HCT116 (cell line): ENCODE results near the gene ISYNA1. TPM values are rescaled to one million over a fixed set of nuclear protein-coding genes. Genes with fewer than 3 reads are reported as not detected.

Source experiments
- ATAC-seq: fragments of 200-7000 bp; cut with Tn5 transposase; 2 replicates; pipeline ENCODE4 v1.9.1; 2020; ENCODE audit warnings: mild to moderate bottlenecking, moderate library complexity
- BruUV-seq: library from RNA; stranded (reverse); fragments of 400-500 nt; replicated peaks from 2 replicates; lab custom pipeline; 2021; lab: Mats Ljungman, UMichigan
- CTCF ChIA-PET: fragments of 300-600 bp; sonication (Branson Sonifier 250); formaldehyde crosslinking; loops from one replicate; lab custom pipeline; 2021; ENCODE audit warnings: antibody characterized with exemption; lab: Charles Lee
- POLR2A ChIA-PET: fragments of 300-600, 350-600 bp; sonication (Branson Sonifier 250); formaldehyde crosslinking; loops from one replicate; lab custom pipeline; 2021; ENCODE audit warnings: antibody characterized with exemption; lab: Charles Lee
- RAD21 ChIA-PET, 2 experiments: fragments of 300-600 bp; sonication (Branson Sonifier 250); formaldehyde crosslinking; loops; one replicate each; lab custom pipeline; 2023; ENCODE audit warnings: low total read pairs in 2 of 2; ENCODE audit not compliant: uncharacterized antibody in 2 of 2, unreplicated experiment in 2 of 2, low non-redundant PET in 1 of 2; lab: Charles Lee
- DNase-seq: peaks from one replicate; pipeline ENCODE4 v3.0.0-alpha.2; 2010; ENCODE audit warnings: low read depth, low spot score
- H2AFZ ChIP-seq: fragments of 200-600 bp; shearing (Covaris generic), sonication (generic); 2 replicates; pipeline ENCODE4 v1.6.1; 2017; ENCODE audit warnings: low read depth, mixed run types, mixed read lengths, antibody characterized with exemption, low read length; ENCODE audit not compliant: poor library complexity, severe bottlenecking
- H3K27ac ChIP-seq: 2 replicates; pipeline ENCODE4 v1.5.1; 2012; ENCODE audit warnings: low read depth, low read length
- H3K27me3 ChIP-seq: fragments of 200-600 bp; sonication (generic); 2 replicates; pipeline ENCODE4 v1.6.1; 2016; ENCODE audit warnings: mixed run types, low read length, mixed read lengths; ENCODE audit not compliant: insufficient read depth
- H3K36me3 ChIP-seq, 2 experiments: fragments of 200-500 bp in 1 of 2; fragments of 200-600 bp in 1 of 2; sonication (Bioruptor generic) in 1 of 2; sonication (generic) in 1 of 2; 2 replicates each; pipeline versions ENCODE4 v1.5.1 to v1.6.1; 2014 to 2016; ENCODE audit warnings: low read length in 2 of 2, inconsistent platforms in 1 of 2, mixed read lengths in 1 of 2, mixed run types in 1 of 2; ENCODE audit not compliant: insufficient read depth in 2 of 2, control insufficient read depth in 1 of 2
- H3K4me1 ChIP-seq, 2 experiments: fragments of 200-600 bp in 1 of 2; sonication (generic) in 1 of 2; 2 replicates each; pipeline versions ENCODE4 v1.5.1 to v1.6.1; 2012 to 2017; ENCODE audit warnings: low read length in 2 of 2, inconsistent platforms in 1 of 2, mild to moderate bottlenecking in 1 of 2, mixed read lengths in 1 of 2, mixed run types in 1 of 2, moderate library complexity in 1 of 2; ENCODE audit not compliant: insufficient read depth in 2 of 2, control insufficient read depth in 1 of 2
- H3K4me2 ChIP-seq: fragments of 200-600 bp; sonication (generic); 2 replicates; pipeline ENCODE4 v1.6.1; 2017; ENCODE audit warnings: mixed run types, low read length, mixed read lengths
- H3K4me3 ChIP-seq, 2 experiments: fragments of 200-600 bp in 1 of 2; sonication (generic) in 1 of 2; replicated peaks in 1 of 2; 2 replicates each; pipeline ENCODE4 v1.5.1; 2011 to 2016; ENCODE audit warnings: low read length in 2 of 2, control low read depth in 1 of 2, low read depth in 1 of 2, mild to moderate bottlenecking in 1 of 2, mixed read lengths in 1 of 2, mixed run types in 1 of 2
- H3K79me2 ChIP-seq: fragments of 200-600 bp; sonication (generic); 2 replicates; pipeline ENCODE4 v1.6.1; 2017; ENCODE audit warnings: mild to moderate bottlenecking, mixed run types, low read length, moderate library complexity, mixed read lengths; ENCODE audit not compliant: insufficient read depth
- H3K9ac ChIP-seq: fragments of 200-600 bp; sonication (generic); 2 replicates; pipeline ENCODE4 v1.6.1; 2016; ENCODE audit warnings: low read length, mixed read lengths
- H3K9me2 ChIP-seq: fragments of 200-600 bp; sonication (generic), shearing (Covaris generic); 2 replicates; pipeline ENCODE4 v1.6.1; 2017; ENCODE audit warnings: mixed run types, mild to moderate bottlenecking, moderate library complexity; ENCODE audit not compliant: insufficient read depth
- H3K9me3 ChIP-seq, 2 experiments: fragments of 200-500 bp in 1 of 2; fragments of 200-600 bp in 1 of 2; sonication (Bioruptor generic) in 1 of 2; sonication (generic) in 1 of 2; 2 replicates each; pipeline ENCODE4 v1.6.1; 2014 to 2017; ENCODE audit warnings: low read length in 2 of 2, mixed read lengths in 2 of 2, inconsistent platforms in 1 of 2, low read depth in 1 of 2, mild to moderate bottlenecking in 1 of 2, mixed run types in 1 of 2, moderate library complexity in 1 of 2; ENCODE audit not compliant: control insufficient read depth in 1 of 2, insufficient read depth in 1 of 2
- H4K20me1 ChIP-seq: fragments of 200-600 bp; sonication (generic), shearing (Covaris generic); 2 replicates; pipeline ENCODE4 v1.6.1; 2017; ENCODE audit warnings: mixed run types, mild to moderate bottlenecking, moderate library complexity; ENCODE audit not compliant: insufficient read depth
- CBX3 ChIP-seq: IDR thresholded peaks from 2 replicates; pipeline ENCODE4 v1.6.1; 2012; ENCODE audit warnings: low read depth
- CEBPB ChIP-seq: IDR thresholded peaks from 2 replicates; pipeline ENCODE4 v1.6.1; 2012; ENCODE audit warnings: low read depth
- EGR1 ChIP-seq: IDR thresholded peaks from 2 replicates; pipeline ENCODE4 v1.6.1; 2012; ENCODE audit warnings: low read depth
- ELF1 ChIP-seq: IDR thresholded peaks from 2 replicates; pipeline ENCODE4 v1.6.1; 2012; ENCODE audit warnings: low read depth, borderline replicate concordance
- EZH2 ChIP-seq: fragments of 200-600 bp; sonication (generic); IDR thresholded peaks from 2 replicates; pipeline ENCODE4 v1.6.1; 2017; ENCODE audit warnings: antibody characterized with exemption, mixed run types
- EZH2phosphoT487 ChIP-seq: fragments of 200-600 bp; IDR thresholded peaks from 2 replicates; pipeline ENCODE4 v1.6.1; 2018; ENCODE audit warnings: antibody characterized with exemption, borderline replicate concordance
- JUND ChIP-seq: IDR thresholded peaks from 2 replicates; pipeline ENCODE4 v1.6.1; 2012
- POLR2A ChIP-seq: IDR thresholded peaks from 2 replicates; pipeline ENCODE4 v1.7.0; 2011; ENCODE audit warnings: borderline replicate concordance; ENCODE audit not compliant: insufficient read depth, insufficient read length; ENCODE audit errors: extremely low read depth
- SP1 ChIP-seq: IDR thresholded peaks from 2 replicates; pipeline ENCODE4 v1.6.1; 2012; ENCODE audit warnings: low read depth
- TCF7L2 ChIP-seq: IDR thresholded peaks from 2 replicates; pipeline ENCODE4 v1.7.0; 2011; ENCODE audit warnings: borderline replicate concordance, inconsistent platforms; ENCODE audit not compliant: insufficient read depth, insufficient read length; ENCODE audit errors: extremely low read depth
- YY1 ChIP-seq: IDR thresholded peaks from 2 replicates; pipeline ENCODE4 v1.6.1; 2011; ENCODE audit warnings: low read length, low read depth, moderate library complexity, mild to moderate bottlenecking; ENCODE audit not compliant: insufficient replicate concordance; ENCODE audit errors: extremely low read depth
- ZNF274 ChIP-seq: fragments of 200-500 bp; sonication (Bioruptor generic); IDR thresholded peaks from 2 replicates; pipeline ENCODE4 v1.6.1; 2014; ENCODE audit warnings: mild to moderate bottlenecking, low read depth, low read length, inconsistent platforms
- intact Hi-C: fragments of 100-400 bp; cut with micrococcal nuclease; formaldehyde crosslinking; loops from 2 replicates; pipeline ENCODE4 v1.10.0; 2022
- total RNA-seq: library from RNA; stranded (reverse); gene quantifications from one replicate; pipeline ENCODE4 v1.2.1, GENCODE V29; 2021; ENCODE audit not compliant: unreplicated experiment

ISYNA1 gene
- total RNA-seq, 1 experiment from 2014 or later, result 365 TPM

DNA sequence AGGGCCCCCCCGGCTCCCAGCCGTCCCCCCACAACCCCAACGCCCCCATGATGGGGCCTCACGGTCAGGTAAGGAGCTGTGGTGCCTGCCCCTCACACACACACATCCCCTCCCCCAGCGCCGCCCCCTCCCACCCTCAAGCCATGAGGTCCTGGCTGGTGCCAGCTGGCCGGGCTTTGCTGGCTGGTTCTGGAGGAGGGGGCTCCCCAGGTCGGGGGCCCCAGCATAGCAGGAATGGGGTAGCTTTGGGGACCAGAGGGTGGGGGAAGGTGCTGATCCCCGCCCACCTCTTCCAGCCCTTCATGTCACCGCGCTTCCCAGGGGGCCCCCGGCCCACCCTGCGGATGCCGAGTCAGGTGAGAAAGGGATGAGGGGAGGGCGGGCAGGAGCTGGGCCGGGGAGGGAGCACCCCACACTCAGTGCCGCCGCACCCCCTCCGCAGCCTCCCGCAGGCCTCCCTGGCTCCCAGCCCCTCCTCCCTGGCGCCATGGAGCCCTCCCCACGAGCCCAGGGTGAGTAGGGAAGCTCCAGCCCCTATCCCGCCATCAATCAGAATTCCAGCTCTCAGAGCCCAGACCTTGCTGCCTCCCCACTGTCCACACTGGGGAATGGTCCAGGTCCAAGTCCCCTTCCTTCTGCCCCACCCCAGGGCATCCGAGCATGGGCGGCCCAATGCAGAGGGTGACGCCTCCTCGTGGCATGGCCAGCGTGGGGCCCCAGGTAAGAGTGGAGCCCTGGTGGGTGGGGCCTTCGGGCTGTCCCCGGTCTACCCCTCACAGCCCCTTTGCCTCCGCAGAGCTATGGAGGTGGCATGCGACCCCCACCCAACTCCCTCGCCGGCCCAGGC lies 6.4 kb downstream of the ISYNA1 start:
- no peak for TF ChIP-seq ZNF274
- TF ChIP-seq EZH2phosphoT487, result no peak
- no peak for TF ChIP-seq CEBPB
- no peak for TF ChIP-seq JUND
- no peak for TF ChIP-seq TCF7L2
- no peak for TF ChIP-seq ELF1
- no peak for TF ChIP-seq EGR1
- no peak for TF ChIP-seq SP1
- no peak for TF ChIP-seq EZH2
- TF ChIP-seq CBX3, result no peak
- TF ChIP-seq YY1, result no peak
- TF ChIP-seq POLR2A, result no peak
- H2AFZ ChIP-seq, result no peak overlapping the region
- H3K4me1 ChIP-seq, result peaks cover 0 to 14% of the 10 kb centered on the region in 2 experiments; a peak in 2 of 4 replicates
- no peaks in the 10 kb centered on the region for H3K27me3 ChIP-seq
- ChIA-PET POLR2A (interaction anchor here (0.6 kb wide), 1 partner anchor 14 kb away, joined by 7 read pairs; no protein-coding TSS in a partner anchor), CTCF (no interaction called here), RAD21 (interaction anchor here in 1 of 2 experiments (0.6 kb wide), 1 partner anchor 15 kb away, joined by 3 read pairs; no protein-coding TSS in a partner anchor)
- no peak overlapping the region for H3K4me2 ChIP-seq
- ATAC-seq (no peak), DNase-seq (no peak)
- BruUV-seq, result no TSS peak
- no peaks in the 10 kb centered on the region for H3K9me2 ChIP-seq
- no peaks in the 10 kb centered on the region for H3K9me3 ChIP-seq
- H3K4me3 ChIP-seq, result no peak overlapping the region
- peaks cover 13% of the 10 kb centered on the region; the same call in 1 of the 2 replicates for H3K79me2 ChIP-seq
- H3K9ac ChIP-seq, result no peak overlapping the region
- intact Hi-C loops, result no loop called here
- peaks cover 5 to 8% of the 10 kb centered on the region in 2 experiments; a peak in 3 of 4 replicates for H3K36me3 ChIP-seq
- no peaks in the 10 kb centered on the region for H4K20me1 ChIP-seq
- H3K27ac ChIP-seq, result peak overlapping the region; percentile 29; the same call in 1 of the 2 replicates
